ENCODE results near the gene CDK5RAP1.

CDK5RAP1 gene

DNA sequence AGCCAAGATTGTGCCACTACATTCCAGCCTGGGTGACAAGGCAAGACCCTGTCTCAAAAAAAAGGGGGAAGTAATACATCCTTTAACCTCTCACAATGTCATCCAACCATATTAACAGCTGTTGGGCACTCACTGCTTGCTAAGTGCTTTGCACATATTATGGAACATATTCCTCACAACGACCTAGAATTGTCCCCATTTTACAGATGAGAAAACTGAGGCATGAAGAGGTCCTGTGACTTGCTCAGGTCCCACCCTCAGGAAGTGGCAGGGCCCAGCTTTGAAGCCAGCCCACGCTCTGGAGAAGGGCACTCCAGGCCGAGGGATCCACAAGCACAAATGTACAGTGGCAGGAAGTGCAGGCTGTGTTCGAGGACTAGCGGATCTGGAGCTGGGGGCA is 85.0 kb downstream of the CDK5RAP1 start:
- Histone ChIP-seq H4K20me1 (ENCODE audit: insufficient read depth, low read length) (no peaks in the 10 kb centered on the region), H3K27ac (ENCODE audit: low read length) (no peak overlapping the region), H3K79me2 (ENCODE audit: low read length) (no peaks in the 10 kb centered on the region), H3K4me1 (ENCODE audit: low read length) (no peaks in the 10 kb centered on the region), H3K36me3 (replicated peaks; ENCODE audit: low read depth, low read length) (no peaks in the 10 kb centered on the region), H3K4me3 (ENCODE audit: low read length) (no peak overlapping the region), H2AFZ (ENCODE audit: low read depth, low read length) (no peak overlapping the region), H3K9ac (ENCODE audit: low read length) (no peak overlapping the region), H3K4me2 (ENCODE audit: low read length) (no peak overlapping the region), H3K9me3 (ENCODE audit: insufficient read depth, low read length) (no peaks in the 10 kb centered on the region), H3K27me3 (ENCODE audit: low read depth, low read length) (peaks cover 17% of the 10 kb centered on the region)
- no peak for TF ChIP-seq EZH2phosphoT487 (IDR thresholded peaks at IDR 0.05; ENCODE audit: low read depth)
- TF ChIP-seq, protein P1, sequence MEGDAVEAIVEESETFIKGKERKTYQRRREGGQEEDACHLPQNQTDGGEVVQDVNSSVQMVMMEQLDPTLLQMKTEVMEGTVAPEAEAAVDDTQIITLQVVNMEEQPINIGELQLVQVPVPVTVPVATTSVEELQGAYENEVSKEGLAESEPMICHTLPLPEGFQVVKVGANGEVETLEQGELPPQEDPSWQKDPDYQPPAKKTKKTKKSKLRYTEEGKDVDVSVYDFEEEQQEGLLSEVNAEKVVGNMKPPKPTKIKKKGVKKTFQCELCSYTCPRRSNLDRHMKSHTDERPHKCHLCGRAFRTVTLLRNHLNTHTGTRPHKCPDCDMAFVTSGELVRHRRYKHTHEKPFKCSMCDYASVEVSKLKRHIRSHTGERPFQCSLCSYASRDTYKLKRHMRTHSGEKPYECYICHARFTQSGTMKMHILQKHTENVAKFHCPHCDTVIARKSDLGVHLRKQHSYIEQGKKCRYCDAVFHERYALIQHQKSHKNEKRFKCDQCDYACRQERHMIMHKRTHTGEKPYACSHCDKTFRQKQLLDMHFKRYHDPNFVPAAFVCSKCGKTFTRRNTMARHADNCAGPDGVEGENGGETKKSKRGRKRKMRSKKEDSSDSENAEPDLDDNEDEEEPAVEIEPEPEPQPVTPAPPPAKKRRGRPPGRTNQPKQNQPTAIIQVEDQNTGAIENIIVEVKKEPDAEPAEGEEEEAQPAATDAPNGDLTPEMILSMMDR (IDR thresholded peaks at IDR 0.05; ENCODE audit: low read depth, low read length), result no peak

DNA sequence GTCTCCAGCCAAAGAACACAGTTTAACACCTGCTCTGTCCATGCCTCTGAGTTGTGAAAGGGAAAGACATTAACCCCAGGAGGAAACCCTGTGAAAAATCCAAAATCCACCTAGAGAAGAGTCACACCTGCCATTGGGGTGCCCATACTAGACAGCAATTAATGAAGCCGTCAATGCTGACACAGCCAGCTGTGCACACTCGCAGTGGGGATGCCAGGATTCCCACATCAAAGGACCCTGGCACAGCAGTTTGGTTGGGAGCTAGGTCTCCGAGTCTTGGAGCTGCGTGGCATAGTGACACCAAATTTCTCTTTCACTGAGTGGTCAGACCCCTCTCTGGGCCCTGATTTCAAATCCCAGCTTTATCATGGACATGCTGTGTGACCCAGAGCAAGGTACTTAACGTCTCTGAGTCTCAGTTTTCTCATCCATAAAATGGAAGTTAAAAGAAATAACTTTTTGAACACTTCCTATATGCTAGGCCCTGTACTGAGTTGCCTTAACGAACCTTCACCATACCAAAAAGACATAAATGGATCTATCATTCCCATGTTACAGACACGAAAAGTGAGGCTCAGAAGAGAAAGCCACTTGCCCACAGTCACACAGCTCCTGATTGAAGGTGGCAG is 87.5 kb downstream of the CDK5RAP1 start:
- Histone ChIP-seq H3K79me2 (ENCODE audit: low read length) (no peaks in the 10 kb centered on the region), H3K4me3 (ENCODE audit: low read length) (no peak overlapping the region), H3K4me1 (ENCODE audit: low read length) (no peaks in the 10 kb centered on the region), H3K27ac (ENCODE audit: low read length) (no peak overlapping the region), H3K9me3 (ENCODE audit: insufficient read depth, low read length) (no peaks in the 10 kb centered on the region), H3K36me3 (replicated peaks; ENCODE audit: low read depth, low read length) (no peaks in the 10 kb centered on the region), H2AFZ (ENCODE audit: low read depth, low read length) (no peak overlapping the region), H3K27me3 (ENCODE audit: low read depth, low read length) (peaks cover 6% of the 10 kb centered on the region; the same call in 1 of the 2 replicates), H3K4me2 (ENCODE audit: low read length) (no peak overlapping the region), H4K20me1 (ENCODE audit: insufficient read depth, low read length) (no peaks in the 10 kb centered on the region), H3K9ac (ENCODE audit: low read length) (no peak overlapping the region)
- no peak for TF ChIP-seq EZH2phosphoT487 (IDR thresholded peaks at IDR 0.05; ENCODE audit: low read depth)
- TF ChIP-seq, protein P1 (IDR thresholded peaks at IDR 0.05; ENCODE audit: low read depth, low read length), result no peak

DNA sequence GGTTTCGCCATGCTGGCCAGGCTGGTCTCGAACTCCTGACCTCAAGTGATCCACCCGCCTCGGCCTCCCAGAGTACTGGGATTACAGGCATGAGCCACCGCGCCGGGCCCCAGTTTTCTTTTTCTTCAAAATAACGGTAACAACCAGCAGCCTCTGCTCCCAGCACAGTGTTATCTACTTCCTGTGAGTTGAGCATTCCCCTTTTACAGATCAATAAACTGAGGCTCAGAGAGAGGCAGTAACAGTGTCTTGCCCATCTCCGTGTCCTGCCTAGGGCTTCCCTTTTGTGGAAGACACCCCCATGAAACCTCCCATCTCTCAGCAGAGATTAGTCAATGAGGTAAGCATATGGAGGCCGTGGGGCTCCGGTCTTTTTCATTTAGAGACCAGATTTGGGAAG is 88.7 kb downstream of the CDK5RAP1 start:
- Histone ChIP-seq H4K20me1 (ENCODE audit: insufficient read depth, low read length) (no peaks in the 10 kb centered on the region), H3K4me2 (ENCODE audit: low read length) (no peak overlapping the region), H3K4me1 (ENCODE audit: low read length) (no peaks in the 10 kb centered on the region), H3K79me2 (ENCODE audit: low read length) (no peaks in the 10 kb centered on the region), H3K27ac (ENCODE audit: low read length) (no peak overlapping the region), H2AFZ (ENCODE audit: low read depth, low read length) (no peak overlapping the region), H3K9ac (ENCODE audit: low read length) (no peak overlapping the region), H3K9me3 (ENCODE audit: insufficient read depth, low read length) (no peaks in the 10 kb centered on the region), H3K36me3 (replicated peaks; ENCODE audit: low read depth, low read length) (no peaks in the 10 kb centered on the region), H3K27me3 (ENCODE audit: low read depth, low read length) (peaks cover 4% of the 10 kb centered on the region; the same call in 1 of the 2 replicates), H3K4me3 (ENCODE audit: low read length) (no peak overlapping the region)
- TF ChIP-seq, protein P1 (IDR thresholded peaks at IDR 0.05; ENCODE audit: low read depth, low read length), result no peak
- no peak for TF ChIP-seq EZH2phosphoT487 (IDR thresholded peaks at IDR 0.05; ENCODE audit: low read depth)

DNA sequence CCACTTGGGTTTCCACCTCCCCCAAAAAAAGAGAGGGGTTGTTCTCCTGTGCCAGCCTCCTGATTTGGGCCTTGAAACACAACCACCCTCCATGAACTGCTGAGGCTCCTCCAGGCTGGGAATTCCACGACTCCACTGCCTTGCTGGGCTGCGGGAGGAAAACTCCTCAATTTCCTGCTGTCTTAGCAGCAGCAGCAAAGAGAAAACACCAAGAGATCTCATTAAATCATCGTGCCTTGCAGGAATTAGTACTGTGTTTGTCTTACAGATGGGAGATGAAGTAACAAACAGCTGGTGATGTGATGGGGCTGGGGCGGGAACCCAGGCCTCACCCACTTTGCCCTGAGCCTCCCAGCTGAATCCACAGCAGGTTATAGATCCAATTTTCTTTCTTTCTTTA is 89.3 kb downstream of the CDK5RAP1 start:
- Histone ChIP-seq H3K79me2 (ENCODE audit: low read length) (no peaks in the 10 kb centered on the region), H3K4me1 (ENCODE audit: low read length) (no peaks in the 10 kb centered on the region)
- TF ChIP-seq EZH2phosphoT487 (IDR thresholded peaks at IDR 0.05; ENCODE audit: low read depth), result no peak
- TF ChIP-seq, protein P1 (IDR thresholded peaks at IDR 0.05; ENCODE audit: low read depth, low read length), result no peak

More for the DNA sequence above, 89.3 kb downstream of the CDK5RAP1 start:
- Histone ChIP-seq H4K20me1 (ENCODE audit: insufficient read depth, low read length) (no peaks in the 10 kb centered on the region), H3K27me3 (ENCODE audit: low read depth, low read length) (0 out of 2 replicates have a peak, but pooled peaks cover 2% of the 10 kb centered on the region), H3K27ac (ENCODE audit: low read length) (no peak overlapping the region), H3K4me2 (ENCODE audit: low read length) (no peak overlapping the region), H3K4me3 (ENCODE audit: low read length) (no peak overlapping the region), H2AFZ (ENCODE audit: low read depth, low read length) (no peak overlapping the region), H3K36me3 (replicated peaks; ENCODE audit: low read depth, low read length) (no peaks in the 10 kb centered on the region), H3K9ac (ENCODE audit: low read length) (no peak overlapping the region), H3K9me3 (ENCODE audit: insufficient read depth, low read length) (no peaks in the 10 kb centered on the region)

Data from OCI-LY3 (cell line).